HepG2 (cell line): ENCODE results near the gene CRISPLD2. TPM values are rescaled to one million over a fixed set of nuclear protein-coding genes. Genes with fewer than 3 reads are reported as not detected.

Source experiments
- ATAC-seq: fragments of 200-7000 bp; cut with Tn5 transposase; 3 replicates; pipeline ENCODE4 v1.9.1; 2020; ENCODE audit warnings: mild to moderate bottlenecking, moderate library complexity
- BruUV-seq: library from RNA; stranded (reverse); fragments of 400-500 nt; replicated peaks from 2 replicates; lab custom pipeline; 2021; lab: Mats Ljungman, UMichigan
- CTCF ChIA-PET: fragments of 300-600 bp; formaldehyde crosslinking; extraction: SDS; loops from one replicate; lab custom pipeline; 2021; ENCODE audit warnings: low total read pairs, inconsistent platforms, low intra/inter-chr PET ratio; lab: Yijun Ruan, JAX
- POLR2A ChIA-PET: fragments of 350-600 bp; sonication (Branson Sonifier 250); formaldehyde crosslinking; loops from one replicate; lab custom pipeline; 2020; ENCODE audit warnings: antibody characterized with exemption, inconsistent platforms; lab: Yijun Ruan, JAX
- DNase-seq: peaks from one replicate; pipeline ENCODE4 v3.0.0-alpha.2; 2015; ENCODE audit warnings: low spot score
- FAIRE-seq: peaks from 3 replicates; lab custom pipeline; 2011; peaks lifted over from hg19 to GRCh38; lab: Jason Lieb, UNC
- H2AFZ ChIP-seq: one replicate; pipeline ENCODE4 v1.6.1; 2011; ENCODE audit warnings: low read length, inconsistent platforms
- H3K27ac ChIP-seq: fragments of 300-600 bp; 3 replicates; pipeline ENCODE4 v1.8.0; 2011; ENCODE audit warnings: mixed run types, mild to moderate bottlenecking, mixed read lengths, low read length, inconsistent platforms; ENCODE audit not compliant: insufficient read depth; ENCODE audit errors: extremely low read length
- H3K27me3 ChIP-seq, 2 experiments: fragments of 200-600 bp in 1 of 2; 2 replicates in 1 of 2; 3 replicates in 1 of 2; pipeline versions ENCODE4 v1.6.0 to v1.8.0; 2011; ENCODE audit warnings: low read length in 2 of 2, mild to moderate bottlenecking in 2 of 2, moderate library complexity in 2 of 2, inconsistent platforms in 1 of 2; ENCODE audit not compliant: insufficient read depth in 2 of 2, control insufficient read depth in 1 of 2
- H3K36me3 ChIP-seq, 2 experiments: fragments of 200-600 bp in 1 of 2; replicated peaks in 1 of 2; 2 replicates in 1 of 2; 3 replicates in 1 of 2; pipeline versions ENCODE4 v1.5.1 to v1.8.0; 2011; ENCODE audit warnings: low read length in 2 of 2, inconsistent platforms in 1 of 2; ENCODE audit not compliant: insufficient read depth in 2 of 2, control insufficient read depth in 1 of 2
- H3K4me1 ChIP-seq: 2 replicates; pipeline ENCODE4 v1.5.1; 2012; ENCODE audit warnings: low read length, inconsistent platforms; ENCODE audit not compliant: insufficient read depth
- H3K4me2 ChIP-seq: 2 replicates; pipeline ENCODE4 v1.6.0; 2011; ENCODE audit warnings: low read depth, low read length, inconsistent platforms
- H3K4me3 ChIP-seq, 3 experiments: fragments of 200-600 bp in 1 of 3; sonication (generic), shearing (Covaris generic) in 1 of 3; replicated peaks in 1 of 3; 2 replicates each; pipeline ENCODE4 v1.5.1; 2011 to 2016; ENCODE audit warnings: low read length in 3 of 3, inconsistent platforms in 2 of 3, low read depth in 2 of 3, mild to moderate bottlenecking in 2 of 3, control low read depth in 1 of 3, mixed read lengths in 1 of 3; ENCODE audit not compliant: insufficient read depth in 1 of 3
- H3K79me2 ChIP-seq: one replicate; pipeline ENCODE4 v1.6.1; 2011; ENCODE audit warnings: low read length, inconsistent platforms; ENCODE audit not compliant: insufficient read depth
- H3K9ac ChIP-seq: 2 replicates; pipeline ENCODE4 v1.6.0; 2011; ENCODE audit warnings: mild to moderate bottlenecking, low read depth, low read length, inconsistent platforms; ENCODE audit not compliant: insufficient read depth
- H3K9me3 ChIP-seq: 2 replicates; pipeline ENCODE4 v1.5.1; 2012; ENCODE audit warnings: mild to moderate bottlenecking, low read length
- H4K20me1 ChIP-seq: 2 replicates; pipeline ENCODE4 v1.6.0; 2011; ENCODE audit warnings: inconsistent platforms, mild to moderate bottlenecking, low read length, moderate library complexity; ENCODE audit not compliant: insufficient read depth
- FUBP1 ChIP-seq: sonication (generic); formaldehyde crosslinking; IDR thresholded peaks from 2 replicates; pipeline ENCODE4 v1.5.1; 2020; ENCODE audit warnings: missing genetic modification reagents, mild to moderate bottlenecking, borderline replicate concordance
- GFI1 ChIP-seq: sonication (generic); formaldehyde crosslinking; IDR thresholded peaks from 2 replicates; pipeline ENCODE4 v1.5.0; 2020; ENCODE audit warnings: missing genetic modification reagents, mild to moderate bottlenecking, borderline replicate concordance
- GMEB2 ChIP-seq: IDR thresholded peaks from 2 replicates; pipeline ENCODE4 v1.6.1; 2016; ENCODE audit warnings: missing biosample characterization, missing genetic modification reagents, low read depth
- GPN1 ChIP-seq: sonication (generic); formaldehyde crosslinking; IDR thresholded peaks from 2 replicates; pipeline ENCODE4 v1.5.1; 2020; ENCODE audit warnings: missing genetic modification reagents, borderline replicate concordance
- MTF1 ChIP-seq: sonication (generic); formaldehyde crosslinking; IDR thresholded peaks from 2 replicates; pipeline ENCODE4 v1.5.0; 2020; ENCODE audit warnings: missing genetic modification reagents
- ZNF501 ChIP-seq: sonication (generic); formaldehyde crosslinking; IDR thresholded peaks from 2 replicates; pipeline ENCODE4 v1.5.1; 2020; ENCODE audit warnings: mild to moderate bottlenecking, moderate library complexity, missing genetic modification reagents
- ZNF784 ChIP-seq: sonication (generic); formaldehyde crosslinking; IDR thresholded peaks from 2 replicates; pipeline ENCODE4 v1.5.1; 2020; ENCODE audit warnings: missing genetic modification reagents, mild to moderate bottlenecking, borderline replicate concordance
- WGBS: methylation state at CpG from one replicate; pipeline ENCODE4 v1.1.6; 2017; ENCODE audit warnings: low lambda C conversion rate; 5-methylcytosine and 5-hydroxymethylcytosine counted together
- in situ Hi-C: cut with HindIII; loops from 2 replicates; pipeline ENCODE4 v1.10.0; 2017; ENCODE audit warnings: low pct_unique_long_range_greater_than_20kb; ENCODE audit not compliant: extremely low pct_ligation_motif_present
- intact Hi-C: fragments of 100-400 bp; cut with micrococcal nuclease; formaldehyde crosslinking; loops from one replicate; pipeline ENCODE4 v1.10.0; 2022; ENCODE audit not compliant: unreplicated experiment
- polyA plus RNA-seq, 8 experiments: library from polyadenylated mRNA; depleted of rRNA in 3 of 8; stranded (reverse) in 7 of 8; unstranded in 1 of 8; fragments of >200 nt; fragmentation: Illumina TruSeq in 4 of 8; extraction: Trizol in 4 of 8; gene quantifications; 2 replicates each; pipeline versions ENCODE4 v1.2.1 to v1.2.3, GENCODE V29; 2011 to 2016; ENCODE audit warnings: low read depth in 4 of 8, missing spikeins in 1 of 8, mixed read lengths in 1 of 8; ENCODE audit not compliant: insufficient read depth in 1 of 8
- total RNA-seq, 5 experiments: library from RNA; depleted of rRNA; stranded (reverse); fragments of >200 nt; fragmentation: Illumina TruSeq; extraction: Trizol; gene quantifications; 2 replicates each; pipeline ENCODE4 v1.2.3, GENCODE V29; 2016; ENCODE audit warnings: low read depth in 1 of 5

The CRISPLD2 gene
- total and polyA plus RNA-seq, 2 of the 13 experiments (the other 11 are each of a cell fraction or from before 2014, with no cell fraction given) = 0.04 to 0.31 TPM

- no peaks in the 10 kb centered on the region for H3K79me2 ChIP-seq
- DNase-seq = no peak
Measured at GRCh38 chr16:84919708-84920107, 99.9 kb downstream of the CRISPLD2 start.

More at GRCh38 chr16:84919708-84920107, 99.9 kb downstream of the CRISPLD2 start:
- H3K27me3 ChIP-seq = peaks cover 10 to 59% of the 10 kb centered on the region in 2 experiments
- ATAC-seq = no peak
- no peaks in the 10 kb centered on the region for H3K9me3 ChIP-seq
- no peaks in the 10 kb centered on the region for H3K36me3 ChIP-seq
- 59% methylated on average over 13 of the region's 13 CpGs for WGBS
- no peak overlapping the region for H3K4me3 ChIP-seq
- CTCF ChIA-PET = no interaction called here
- POLR2A ChIA-PET = no interaction called here
- peaks cover 25% of the 10 kb centered on the region for H3K4me1 ChIP-seq
- BruUV-seq = no TSS peak
- no peak for TF ChIP-seq GPN1
- no peak for TF ChIP-seq MTF1 (CRISPR knock-in tag)
- TF ChIP-seq GFI1 = no peak
- TF ChIP-seq ZNF784 (CRISPR knock-in tag) = no peak
- no peak for TF ChIP-seq FUBP1 (CRISPR knock-in tag)
- TF ChIP-seq GMEB2 (CRISPR knock-in tag) = no peak
- TF ChIP-seq ZNF501 (CRISPR knock-in tag) = no peak
- intact Hi-C loops (no loop called here), in situ Hi-C loops (no loop called here)
- H3K4me2 ChIP-seq = no peak overlapping the region
- H2AFZ ChIP-seq = no peak overlapping the region
- no peak for FAIRE-seq
- H4K20me1 ChIP-seq = no peaks in the 10 kb centered on the region
- no peak overlapping the region for H3K9ac ChIP-seq
- no peak overlapping the region for H3K27ac ChIP-seq
